IMR-90 (cell line): ENCODE results near the gene PRKCA. TPM values are rescaled to one million over a fixed set of nuclear protein-coding genes. Genes with fewer than 3 reads are reported as not detected.
A peak's percentile ranks its signal among the peaks of the same experiment; 100 is the strongest.

ENCODE experiments used
- ATAC-seq: fragments of 200-7000 bp; cut with Tn5 transposase; 2 replicates; pipeline ENCODE4 v1.9.1; 2020; ENCODE audit warnings: low read depth, mild to moderate bottlenecking, moderate library complexity
- BruUV-seq: library from RNA; stranded (reverse); fragments of 400-500 nt; replicated peaks from 2 replicates; lab custom pipeline; 2021; lab: Mats Ljungman, UMichigan
- CTCF ChIA-PET: fragments of 300-600 bp; formaldehyde crosslinking; extraction: SDS; loops from one replicate; lab custom pipeline; 2021; ENCODE audit warnings: antibody characterized with exemption; lab: Yijun Ruan, JAX
- POLR2A ChIA-PET: fragments of 300-600 bp; sonication (Branson Sonifier 250); formaldehyde crosslinking; loops from one replicate; lab custom pipeline; 2022; ENCODE audit warnings: antibody characterized with exemption; ENCODE audit not compliant: unreplicated experiment; lab: Charles Lee
- DNase-seq: peaks from one replicate; pipeline ENCODE4 v3.0.0; 2013
- H2AFZ ChIP-seq: replicated peaks from 2 replicates; pipeline ENCODE3; 2013; ENCODE audit warnings: low read length, mild to moderate bottlenecking; ENCODE audit not compliant: poor library complexity
- H2AK5ac ChIP-seq: 2 replicates; pipeline ENCODE4 v1.6.1; 2013; ENCODE audit warnings: low read depth, low read length, inconsistent platforms
- H2AK9ac ChIP-seq: replicated peaks from 2 replicates; pipeline ENCODE3; 2013; ENCODE audit warnings: mild to moderate bottlenecking, low read depth, low read length, moderate library complexity; ENCODE audit not compliant: poor library complexity
- H2BK120ac ChIP-seq: 2 replicates; pipeline ENCODE4 v1.6.1; 2013; ENCODE audit warnings: low read depth, low read length, inconsistent platforms
- H2BK15ac ChIP-seq: 3 replicates; pipeline ENCODE4 v1.6.1; 2013; ENCODE audit warnings: low read depth, low read length, inconsistent platforms
- H2BK20ac ChIP-seq: 2 replicates; pipeline ENCODE4 v1.6.1; 2013; ENCODE audit warnings: low read depth, mild to moderate bottlenecking, inconsistent platforms, low read length, moderate library complexity
- H2BK5ac ChIP-seq: 2 replicates; pipeline ENCODE4 v1.6.1; 2013; ENCODE audit warnings: mild to moderate bottlenecking, low read depth, low read length, inconsistent platforms; ENCODE audit not compliant: poor library complexity, severe bottlenecking
- H3K14ac ChIP-seq: replicated peaks from 2 replicates; pipeline ENCODE4 v1.6.1; 2013; ENCODE audit warnings: low read depth, low read length, inconsistent platforms
- H3K18ac ChIP-seq: 2 replicates; pipeline ENCODE4 v1.6.1; 2013; ENCODE audit warnings: low read depth, low read length, control low read depth
- H3K23ac ChIP-seq: 2 replicates; pipeline ENCODE4 v1.6.1; 2013; ENCODE audit warnings: low read depth, low read length, inconsistent platforms
- H3K27ac ChIP-seq: 2 replicates; pipeline ENCODE4 v1.5.1; 2013; ENCODE audit warnings: mild to moderate bottlenecking, control low read depth, low read length; ENCODE audit not compliant: insufficient read depth
- H3K27me3 ChIP-seq: 2 replicates; pipeline ENCODE4 v1.6.1; 2013; ENCODE audit warnings: low read length; ENCODE audit not compliant: control insufficient read depth, insufficient read depth
- H3K36me3 ChIP-seq: 2 replicates; pipeline ENCODE4 v1.6.1; 2013; ENCODE audit warnings: low read length, mixed read lengths; ENCODE audit not compliant: control insufficient read depth, insufficient read depth
- H3K4ac ChIP-seq: 2 replicates; pipeline ENCODE4 v1.6.1; 2013; ENCODE audit warnings: low read depth, low read length, inconsistent platforms
- H3K4me1 ChIP-seq: 2 replicates; pipeline ENCODE4 v1.6.1; 2013; ENCODE audit warnings: low read length, mixed read lengths; ENCODE audit not compliant: control insufficient read depth, insufficient read depth
- H3K4me2 ChIP-seq: 2 replicates; pipeline ENCODE4 v1.6.1; 2013; ENCODE audit warnings: low read depth, mild to moderate bottlenecking, control low read depth, low read length, moderate library complexity
- H3K4me3 ChIP-seq: 2 replicates; pipeline ENCODE4 v1.5.1; 2013; ENCODE audit warnings: low read depth, mild to moderate bottlenecking, control low read depth, low read length, moderate library complexity; ENCODE audit not compliant: insufficient read depth
- H3K56ac ChIP-seq: 2 replicates; pipeline ENCODE4 v1.6.1; 2013; ENCODE audit warnings: low read length, inconsistent platforms; ENCODE audit not compliant: insufficient read depth; ENCODE audit errors: extremely low read depth
- H3K79me1 ChIP-seq, 2 experiments: 2 replicates each; pipeline ENCODE4 v1.6.1; 2013; ENCODE audit warnings: low read length in 2 of 2, inconsistent platforms in 1 of 2, low read depth in 1 of 2
- H3K9ac ChIP-seq: 2 replicates; pipeline ENCODE4 v1.6.1; 2013; ENCODE audit warnings: low read depth, low read length, control low read depth
- H3K9me1 ChIP-seq: 2 replicates; pipeline ENCODE4 v1.6.1; 2013; ENCODE audit warnings: low read length, inconsistent platforms; ENCODE audit not compliant: insufficient read depth
- H3K9me3 ChIP-seq: 2 replicates; pipeline ENCODE4 v1.6.1; 2013; ENCODE audit warnings: low read length; ENCODE audit not compliant: control insufficient read depth, insufficient read depth
- H4K20me1 ChIP-seq: 2 replicates; pipeline ENCODE4 v1.6.1; 2013; ENCODE audit warnings: low read length, inconsistent platforms; ENCODE audit not compliant: insufficient read depth
- H4K5ac ChIP-seq: 2 replicates; pipeline ENCODE4 v1.6.1; 2013; ENCODE audit warnings: mild to moderate bottlenecking, low read depth, low read length, control low read depth
- H4K8ac ChIP-seq, 2 experiments: 2 replicates each; pipeline ENCODE4 v1.6.1; 2013; ENCODE audit warnings: low read depth in 2 of 2, low read length in 2 of 2, control low read depth in 1 of 2, inconsistent platforms in 1 of 2
- H4K91ac ChIP-seq: 2 replicates; pipeline ENCODE4 v1.6.1; 2013; ENCODE audit warnings: low read depth, low read length, inconsistent platforms; ENCODE audit not compliant: insufficient read depth
- BHLHE40 ChIP-seq: fragments of 150-350 bp; IDR thresholded peaks from 2 replicates; pipeline ENCODE4 v1.6.1; 2016; ENCODE audit warnings: mild to moderate bottlenecking, low read depth, low read length
- CEBPB ChIP-seq: IDR thresholded peaks from 2 replicates; pipeline ENCODE4 v1.6.1; 2012; ENCODE audit warnings: low read depth, low read length, improper control_type of control experiment
- NFE2L2 ChIP-seq: fragments of 150-350 bp; IDR thresholded peaks from 2 replicates; pipeline ENCODE4 v1.6.1; 2016; ENCODE audit warnings: low read depth, mild to moderate bottlenecking, low read length
- WGBS, 2 experiments: methylation state at CpG; one replicate each; pipeline versions ENCODE4 v1.1.5 to v1.1.7; 2013; ENCODE audit warnings: missing lambda C conversion rate in 2 of 2; ENCODE audit not compliant: insufficient read length in 1 of 2; ENCODE audit errors: extremely low coverage in 2 of 2; 5-methylcytosine and 5-hydroxymethylcytosine counted together
- dilution Hi-C: fragments of 300-500 bp; cut with HindIII; formaldehyde crosslinking; loops from one replicate; pipeline ENCODE4 v1.14.3; 2018; ENCODE audit warnings: low sequenced_read_pairs; ENCODE audit not compliant: unreplicated experiment
- in situ Hi-C: fragments of 300-500 bp; cut with MboI; formaldehyde crosslinking; loops from 3 replicates; pipeline ENCODE4 v1.14.3; 2019; ENCODE audit warnings: low sequenced_read_pairs, inconsistent platforms, mixed read lengths
- intact Hi-C: fragments of 100-400 bp; cut with micrococcal nuclease; formaldehyde crosslinking; loops from 2 replicates; pipeline ENCODE4 v1.10.0; 2022
- polyA plus RNA-seq, 3 experiments: library from polyadenylated mRNA; depleted of rRNA; stranded (reverse); fragments of >200 nt; gene quantifications; 2 replicates each; pipeline ENCODE4 v1.2.3, GENCODE V29; 2012; ENCODE audit warnings: low replicate concordance in 1 of 3
- total RNA-seq: library from RNA; depleted of rRNA; stranded (reverse); fragments of >200 nt; gene quantifications from 2 replicates; pipeline ENCODE4 v1.2.3, GENCODE V29; 2012
- TF ChIP-seq, protein P1 (sequence below): fragments of 150-350 bp; IDR thresholded peaks from 2 replicates; pipeline ENCODE4 v1.6.1; 2017; ENCODE audit warnings: mild to moderate bottlenecking, antibody characterized with exemption, low read length, low read depth

Gene PRKCA
- total and polyA plus RNA-seq, 2 of the 4 experiments (the other 2 are of a cell fraction): 31.0 to 46.0 TPM

DNA sequence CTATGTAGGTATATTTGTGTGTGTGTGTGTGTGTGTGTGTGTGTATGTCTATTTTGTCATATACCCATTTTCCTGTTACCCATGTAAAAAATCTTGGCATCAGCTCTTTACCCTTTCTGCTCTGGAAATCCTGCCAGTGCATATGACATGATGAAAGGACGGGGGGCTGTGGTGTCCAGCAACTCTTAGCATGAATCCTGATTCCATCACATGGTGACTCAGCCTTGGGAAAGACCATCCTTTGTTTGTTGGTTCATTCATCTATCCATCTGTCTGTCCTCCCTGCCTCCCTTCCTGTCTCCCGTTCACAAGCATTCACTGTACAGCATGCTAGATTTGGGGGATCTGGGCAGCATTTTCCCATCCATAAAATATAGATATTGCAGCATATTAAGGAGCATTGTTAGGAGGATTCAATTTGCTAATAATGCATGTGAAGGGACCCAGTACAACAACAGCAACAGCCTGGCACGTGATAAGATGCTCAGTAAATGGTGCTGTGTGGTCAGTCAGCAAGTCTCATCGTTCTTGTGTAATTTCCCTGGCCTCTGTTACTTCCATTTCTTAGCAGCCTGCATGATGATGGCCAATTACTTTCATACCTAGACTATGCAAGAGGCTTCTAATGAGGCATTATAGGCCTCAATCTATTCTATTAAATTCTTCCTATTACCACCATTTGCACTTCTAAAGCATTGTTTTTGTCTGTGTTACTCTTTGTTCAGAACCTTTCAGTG is 191.0 kb downstream of the PRKCA start:
- Histone ChIP-seq H2BK5ac (peak overlapping the region; percentile 58), H2AK9ac (peak overlapping the region; percentile 42), H4K8ac (peak overlapping the region; percentile 34 to 79), H4K91ac (peak overlapping the region; percentile 51), H2BK15ac (peak overlapping the region; percentile 67; the same call in 2 of the 3 replicates), H3K14ac (peak overlapping the region; percentile 67), H3K27ac (peak overlapping the region; percentile 9), H3K9ac (no peak overlapping the region), H3K4me2 (peak overlapping the region; percentile 35; the same call in 1 of the 2 replicates), H3K9me1 (peaks cover 21% of the 10 kb centered on the region), H3K56ac (peak overlapping the region; percentile 14; the same call in 1 of the 2 replicates), H3K4ac (peak overlapping the region; percentile 83), H3K79me1 (peaks cover 30 to 71% of the 10 kb centered on the region in 2 experiments), H2BK20ac (peak overlapping the region; percentile 68), H3K27me3 (no peaks in the 10 kb centered on the region), H2BK120ac (peak overlapping the region; percentile 77), H4K5ac (peak overlapping the region; percentile 11; the same call in 1 of the 2 replicates), H3K9me3 (no peaks in the 10 kb centered on the region), H2AK5ac (peak overlapping the region; percentile 98), H3K4me1 (peaks cover 17% of the 10 kb centered on the region), H4K20me1 (peaks cover 11% of the 10 kb centered on the region; the same call in 1 of the 2 replicates), H3K23ac (peak overlapping the region; percentile 77), H3K4me3 (no peak overlapping the region), H2AFZ (peak overlapping the region; percentile 55), H3K36me3 (peaks cover 4% of the 10 kb centered on the region; the same call in 1 of the 2 replicates), H3K18ac (peak overlapping the region; percentile 55; the same call in 1 of the 2 replicates)
- BruUV-seq: no TSS peak
- DNase-seq (peak; percentile 74), ATAC-seq (peak; percentile 43)
- WGBS, 2 experiments: 39% methylated on average over 3 of the region's 4 CpGs; no CpG with 5 or more reads in 1 of the 2 experiments
- ChIA-PET CTCF (interaction anchor here (0.6 kb wide), 1 partner anchor 203 kb away, joined by 4 read pairs; no protein-coding TSS in a partner anchor), POLR2A (no interaction called here)
- in situ Hi-C loops: no loop called here
- TF ChIP-seq CEBPB (peak; percentile 63; the same call in 1 of the 2 replicates), NFE2L2 (no peak), BHLHE40 (peak; percentile 59)
- TF ChIP-seq, protein P1, sequence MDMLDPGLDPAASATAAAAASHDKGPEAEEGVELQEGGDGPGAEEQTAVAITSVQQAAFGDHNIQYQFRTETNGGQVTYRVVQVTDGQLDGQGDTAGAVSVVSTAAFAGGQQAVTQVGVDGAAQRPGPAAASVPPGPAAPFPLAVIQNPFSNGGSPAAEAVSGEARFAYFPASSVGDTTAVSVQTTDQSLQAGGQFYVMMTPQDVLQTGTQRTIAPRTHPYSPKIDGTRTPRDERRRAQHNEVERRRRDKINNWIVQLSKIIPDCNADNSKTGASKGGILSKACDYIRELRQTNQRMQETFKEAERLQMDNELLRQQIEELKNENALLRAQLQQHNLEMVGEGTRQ: peak; percentile 24; the same call in 1 of the 2 replicates
- intact Hi-C loops: loop anchor here (1.0 kb wide), 1 partner anchor 24 kb away; no protein-coding TSS in a partner anchor
- dilution Hi-C loops: no loop called here
